Stimulated activated CD8-positive, alpha-beta memory T cell treated with anti-CD3 and anti-CD28 coated beads, Interleukin-15, amount 100 ng/mL, for 24 hours (primary cell): ENCODE data around the gene CD226.
"Not testable (repeated sequence)": the region's sequence is repeated elsewhere in the genome, so short reads cannot be mapped to it uniquely, and the experiment has no call there.

Experiments used
- DNase-seq: peaks from one replicate; pipeline ENCODE4 v3.0.0-alpha.2; 2020; ENCODE audit warnings: low read depth

Gene CD226

DNA sequence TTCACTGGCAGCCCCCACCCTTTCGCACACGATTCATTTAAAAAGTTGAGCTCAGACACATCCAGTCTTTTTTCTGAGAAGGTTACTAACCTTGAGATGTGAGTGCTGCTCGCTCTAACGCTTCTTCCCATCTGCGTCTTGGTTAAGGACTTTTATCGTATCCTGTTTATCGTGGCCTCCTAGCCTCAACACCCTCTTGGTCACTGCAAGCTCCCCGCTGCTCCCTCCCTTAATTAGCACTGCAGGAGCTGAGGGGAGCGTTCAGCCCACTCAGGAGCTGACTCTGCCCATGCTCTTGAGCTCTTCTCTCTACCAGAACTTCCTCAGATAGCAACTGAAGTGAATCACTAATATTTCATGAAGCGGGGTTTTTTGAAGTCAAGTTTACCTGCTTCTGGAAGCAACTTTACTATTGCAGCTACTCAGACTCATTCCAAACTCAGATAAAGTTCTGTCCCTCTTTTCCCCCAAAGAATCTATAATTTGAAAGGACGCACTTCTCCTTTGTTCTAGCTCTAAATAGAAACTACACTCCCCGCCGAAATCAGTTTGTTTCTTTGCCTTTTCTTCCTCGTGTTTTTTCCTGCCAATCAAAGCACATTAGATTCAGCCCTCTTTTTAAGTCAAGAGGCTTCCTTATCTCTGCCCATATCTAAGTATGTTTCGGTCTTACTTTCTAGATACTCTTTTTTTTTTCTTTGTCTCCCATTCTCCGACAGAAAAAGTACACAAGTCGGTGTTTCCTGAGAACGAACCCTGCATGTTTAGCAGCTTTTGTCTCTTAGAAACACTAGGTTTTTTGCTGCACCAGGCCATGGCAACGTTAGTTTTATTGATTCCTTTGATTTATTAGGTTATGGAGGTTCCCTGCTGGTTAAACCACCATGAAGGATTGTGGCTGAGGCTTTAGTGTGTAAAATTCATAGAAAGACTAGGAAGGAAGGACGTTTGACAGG is 9.3 kb upstream of the CD226 start:
- DNase-seq = no peak

DNA sequence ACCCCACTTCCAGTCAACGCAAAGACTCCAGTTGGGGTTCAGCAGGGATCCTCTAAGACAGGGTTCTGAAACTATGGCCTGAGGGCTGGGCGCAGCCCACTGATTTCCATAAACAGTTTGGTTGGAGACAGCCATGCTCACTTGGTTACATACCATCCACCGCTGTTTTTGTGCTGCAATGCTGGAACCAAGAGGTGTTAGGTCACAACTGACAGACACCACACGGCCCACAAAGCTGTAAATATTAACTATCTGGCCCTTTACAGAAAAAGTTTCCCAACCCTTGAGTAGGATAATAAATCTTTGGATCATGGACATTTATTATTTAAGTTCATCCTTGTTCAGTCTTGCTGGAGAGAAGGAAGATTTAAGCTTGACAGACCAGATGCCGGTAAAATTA is 8.4 kb upstream of the CD226 start:
- no peak for DNase-seq

DNA sequence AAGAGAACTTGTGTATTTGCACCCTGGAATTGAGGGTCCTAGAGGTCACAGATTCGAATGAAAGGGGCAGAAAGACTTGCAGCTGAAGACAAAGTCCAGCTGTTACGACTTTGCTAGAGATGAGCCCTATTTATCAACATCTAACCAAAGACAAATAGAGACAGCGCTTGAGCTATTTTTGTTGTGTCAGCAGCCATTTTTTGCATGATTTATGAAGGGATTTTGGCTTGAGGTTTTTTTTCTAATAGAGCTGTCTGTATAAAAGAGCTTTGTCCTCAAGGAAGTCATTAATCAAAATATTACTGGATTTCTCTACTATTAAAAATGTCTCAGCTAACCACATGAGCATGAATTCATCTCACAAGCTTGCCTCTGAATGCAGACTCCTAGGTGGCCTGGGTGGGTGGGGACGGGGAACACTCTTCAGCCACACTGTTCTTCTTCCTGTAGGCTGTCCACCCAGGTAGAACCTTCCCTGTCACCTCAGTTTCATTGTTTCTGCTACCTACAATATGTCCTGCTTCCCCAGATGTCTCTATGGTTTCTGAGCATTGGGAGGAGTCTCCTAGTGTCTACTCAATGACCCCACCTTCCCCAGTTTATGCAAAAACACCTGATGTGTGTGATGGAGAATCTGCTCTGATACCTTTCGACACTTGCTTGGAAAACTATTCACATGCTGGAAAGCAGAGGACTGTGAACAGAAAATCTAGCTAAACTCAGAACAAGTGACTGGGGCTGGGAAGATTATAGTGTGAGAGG is 7.2 kb upstream of the CD226 start:
- no peak for DNase-seq

DNA sequence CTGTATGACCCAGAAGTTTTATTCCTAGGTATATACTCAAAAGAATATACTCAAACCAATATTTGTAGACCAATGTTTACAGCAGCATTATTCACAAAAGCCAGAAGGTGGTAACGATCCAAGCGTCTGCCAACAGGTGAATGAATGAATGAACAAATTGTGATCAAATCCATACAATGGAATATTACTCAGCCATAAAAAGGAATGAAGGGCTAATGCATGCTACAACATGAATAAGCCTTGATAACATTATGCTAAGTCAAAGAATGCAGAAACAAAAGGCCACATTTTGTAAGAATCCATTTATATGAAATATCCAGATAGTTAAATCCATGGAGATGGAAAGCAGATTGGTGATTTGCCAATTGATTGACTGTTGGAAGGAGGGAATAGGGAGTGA is 5.5 kb upstream of the CD226 start:
- no peak for DNase-seq

DNA sequence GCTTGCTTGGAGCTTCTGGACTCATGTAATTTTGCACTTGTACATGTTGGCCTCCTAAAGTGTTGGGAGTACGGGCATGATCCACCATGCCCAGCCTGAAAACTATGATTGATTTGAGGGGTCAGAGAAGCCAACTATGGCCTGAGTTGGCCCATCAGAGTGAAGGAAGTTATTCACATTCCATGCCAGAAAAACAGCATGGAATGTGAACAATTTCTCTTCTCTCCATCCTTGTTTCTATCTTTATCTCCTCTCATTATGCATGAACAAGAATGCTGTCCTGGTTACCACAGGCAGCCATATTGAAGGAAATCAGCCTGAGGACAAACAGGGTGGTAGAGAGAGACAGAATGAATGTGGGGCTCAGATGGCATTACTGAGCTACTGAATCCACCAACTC is 3.5 kb upstream of the CD226 start:
- DNase-seq = no peak

DNA sequence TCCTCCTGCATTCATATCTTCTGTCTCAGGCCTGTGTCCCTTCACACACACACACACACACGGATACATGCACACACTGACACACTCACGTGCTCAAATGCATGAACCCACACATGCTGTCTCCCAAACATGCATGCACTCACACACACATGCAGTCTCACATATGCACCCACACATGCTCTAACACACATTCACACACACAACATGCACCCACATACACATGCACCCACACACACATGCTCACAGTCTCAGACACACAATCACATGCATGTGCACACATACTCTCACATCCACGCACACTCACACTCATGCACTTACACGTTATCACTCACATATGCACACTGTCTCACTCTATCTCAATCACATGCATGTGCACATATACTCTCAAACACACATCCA is 1.9 kb upstream of the CD226 start:
- DNase-seq = no peak

DNA sequence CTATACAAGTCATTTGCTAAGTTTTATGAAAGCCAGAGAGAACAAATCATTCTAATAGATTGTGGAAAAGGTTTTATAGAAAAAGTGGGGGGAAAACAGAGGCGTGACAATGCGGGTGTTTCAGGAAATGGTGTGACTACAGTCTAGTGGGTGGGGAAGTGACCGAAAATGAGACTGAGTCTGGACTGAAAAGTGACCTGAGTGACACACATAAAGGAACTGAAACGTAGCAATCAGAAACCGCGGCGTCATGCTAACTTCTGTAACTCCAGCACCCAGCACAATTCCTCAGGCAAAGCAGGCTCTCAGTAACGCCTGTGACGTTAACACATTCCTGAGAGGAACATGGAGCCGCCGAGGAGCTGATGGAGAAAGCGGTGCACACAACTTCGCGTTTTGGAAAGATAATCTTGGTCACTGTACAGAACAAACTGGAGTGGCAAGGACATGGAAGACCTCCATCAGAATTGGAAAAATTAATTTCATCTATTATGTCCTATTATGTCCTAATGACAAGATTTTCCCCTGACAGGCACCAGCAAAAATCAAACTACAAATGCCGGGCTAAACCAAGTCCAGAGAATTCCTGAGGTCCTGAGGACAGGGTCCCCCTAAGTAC is 1.4 kb upstream of the CD226 start:
- DNase-seq = no peak

DNA sequence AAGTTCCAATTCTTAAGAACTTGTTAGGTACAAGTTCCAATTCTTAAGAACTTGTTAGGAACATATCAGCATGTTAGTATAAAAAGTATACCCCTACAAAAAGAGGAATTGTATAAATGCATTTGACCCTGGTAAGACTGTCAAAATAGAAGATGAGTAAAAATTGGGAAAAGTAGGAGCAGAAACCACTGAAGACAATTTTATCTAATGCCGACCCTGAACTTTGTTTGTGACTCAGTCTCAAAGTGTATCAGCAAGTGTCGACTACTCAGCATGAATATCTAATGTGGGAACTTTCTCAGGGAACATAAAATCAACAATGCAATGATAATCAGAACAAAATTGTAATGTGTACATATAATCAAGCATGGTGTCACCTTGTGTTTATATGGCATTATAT is 583 bp upstream of the CD226 start:
- DNase-seq = no peak

DNA sequence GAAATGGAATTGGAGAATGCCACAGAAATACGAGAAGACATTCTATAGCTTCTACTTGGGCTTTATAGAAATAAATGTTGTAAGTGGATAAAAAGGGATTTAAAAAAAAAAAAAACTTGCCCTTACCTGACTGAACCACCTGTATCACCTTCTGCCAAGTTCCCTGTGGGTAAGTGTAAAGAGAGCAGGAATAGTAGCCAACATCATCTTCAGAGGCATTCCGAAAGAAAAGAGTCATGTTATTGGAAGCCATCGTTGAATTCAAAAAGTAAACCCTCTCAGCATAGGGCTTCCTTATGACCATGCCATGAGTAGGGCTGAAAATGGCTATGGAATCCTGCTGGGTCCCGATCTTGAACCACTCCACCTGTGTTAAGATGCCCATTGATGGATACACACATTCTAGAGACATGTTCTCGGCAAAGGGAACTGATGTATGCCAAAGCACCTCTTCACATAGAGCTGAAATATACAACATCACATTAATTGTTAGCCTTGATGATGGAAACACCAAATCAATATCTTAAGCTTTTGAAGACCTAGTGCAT is 991 bp downstream of the CD226 start:
- DNase-seq = no peak

DNA sequence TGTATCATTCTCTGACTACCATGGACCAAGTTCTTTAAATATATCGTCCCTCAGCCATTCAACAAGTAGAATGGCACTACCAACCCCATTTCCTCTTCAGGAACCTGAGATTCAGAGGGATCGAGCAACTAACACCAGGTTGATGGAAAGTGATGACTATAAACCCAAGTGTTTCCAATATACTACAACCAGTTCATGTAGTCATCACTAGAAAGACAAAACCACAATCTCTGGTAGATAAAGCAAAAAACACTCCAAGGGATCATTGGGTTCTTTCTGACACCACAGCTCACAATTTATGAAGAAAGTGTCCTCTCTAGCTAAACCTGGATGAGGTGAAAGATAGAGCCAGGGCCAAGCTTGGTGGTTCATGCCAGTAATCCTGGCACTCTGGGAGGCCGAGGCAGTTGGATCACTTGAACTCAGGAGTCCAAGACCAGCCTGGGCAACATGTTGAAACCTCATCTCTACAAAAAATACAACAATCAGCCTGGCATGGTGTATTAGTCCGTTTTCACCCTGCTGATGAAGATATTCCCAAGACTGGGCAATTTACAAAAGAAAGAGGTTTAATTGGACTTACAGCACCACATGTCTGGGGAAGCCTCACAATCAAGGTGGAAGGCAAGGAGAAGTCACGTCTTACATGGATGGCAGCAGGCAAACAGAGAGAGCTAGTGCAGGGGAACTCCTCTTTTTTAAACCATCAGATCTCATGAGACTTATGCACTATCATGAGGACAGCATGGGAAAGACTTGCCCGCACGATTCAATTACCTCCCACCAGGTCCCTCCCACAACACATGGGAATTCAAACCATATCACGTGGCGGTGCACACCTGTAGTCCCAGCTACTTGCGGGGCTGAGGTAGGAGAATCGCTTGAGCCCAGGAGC is 2.2 kb downstream of the CD226 start:
- no peak for DNase-seq

DNA sequence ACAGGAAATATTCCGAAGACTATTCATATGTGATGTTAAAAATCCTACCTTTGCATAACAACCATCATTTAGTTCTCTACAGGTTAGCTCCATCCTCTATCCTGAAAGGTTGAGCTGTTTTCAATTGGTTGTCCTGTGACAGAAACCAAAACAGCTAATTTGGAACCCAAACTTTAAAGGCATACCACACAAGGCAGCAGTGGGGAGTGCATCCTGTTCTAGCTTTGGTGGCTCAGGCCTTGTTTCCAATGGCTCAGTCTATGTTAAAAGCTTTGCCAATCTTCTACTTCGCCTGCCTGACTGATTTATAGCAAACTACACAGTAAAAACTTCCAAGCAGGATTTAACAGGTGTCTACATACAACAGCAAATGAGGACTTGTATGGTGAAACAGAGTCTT is 3.2 kb downstream of the CD226 start:
- no peak for DNase-seq

DNA sequence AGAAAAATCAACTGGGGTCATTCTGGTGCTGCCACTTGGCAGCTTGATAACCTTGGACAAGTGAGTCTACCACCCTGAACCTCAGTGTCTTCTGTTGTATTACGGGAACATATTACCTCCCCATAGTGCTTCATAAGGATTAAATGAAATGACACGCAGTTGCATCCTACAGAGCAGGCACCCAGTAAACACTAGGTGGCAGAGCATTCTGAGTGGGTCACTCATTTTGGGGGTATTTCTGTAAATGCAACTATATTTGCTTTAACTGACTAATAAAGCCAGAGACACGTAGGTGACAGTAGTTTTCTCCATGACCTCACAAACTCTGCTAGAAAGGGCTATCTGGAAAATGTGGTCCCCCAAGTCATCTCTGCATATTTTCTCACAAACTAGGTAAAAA is 4.7 kb downstream of the CD226 start:
- DNase-seq = no peak

DNA sequence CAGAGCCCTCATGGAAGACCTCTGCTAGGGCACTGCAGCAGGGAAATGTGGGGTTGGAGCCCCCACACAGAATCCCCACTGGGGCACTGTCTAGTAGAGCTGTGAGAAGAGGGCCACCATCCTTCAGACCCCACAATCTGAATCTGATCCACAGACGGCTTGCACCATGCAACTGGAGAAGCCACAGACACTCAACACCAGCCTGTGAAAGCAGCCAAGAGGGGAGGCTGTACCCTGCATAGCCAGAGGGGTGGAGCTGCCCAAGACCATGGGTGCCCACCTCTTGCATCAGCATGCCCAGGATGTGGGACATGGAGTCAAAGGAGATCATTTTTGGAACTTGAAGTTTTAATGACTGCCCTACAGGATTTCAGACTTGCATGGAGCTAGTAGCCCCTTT is 6.5 kb downstream of the CD226 start:
- no peak for DNase-seq

DNA sequence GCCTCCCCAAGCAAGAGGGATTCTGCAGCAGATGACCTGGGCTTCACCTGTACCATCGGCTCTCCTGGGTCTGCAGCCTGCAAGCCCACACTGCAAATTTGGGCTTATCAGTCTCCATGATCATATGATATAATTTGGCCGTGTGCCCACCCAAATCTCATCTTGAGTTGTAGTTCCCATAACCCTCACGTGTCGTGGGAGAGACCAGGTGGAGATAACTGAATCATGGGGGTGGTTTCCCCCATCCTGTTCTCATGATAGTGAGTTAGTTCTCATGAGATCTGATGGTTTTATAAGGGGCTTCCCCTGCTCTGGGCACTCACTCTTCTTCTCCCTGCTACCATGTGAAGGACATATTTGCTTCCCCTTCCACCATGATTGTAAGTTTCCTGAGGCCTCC is 7.9 kb downstream of the CD226 start:
- DNase-seq = not testable (repeated sequence)

DNA sequence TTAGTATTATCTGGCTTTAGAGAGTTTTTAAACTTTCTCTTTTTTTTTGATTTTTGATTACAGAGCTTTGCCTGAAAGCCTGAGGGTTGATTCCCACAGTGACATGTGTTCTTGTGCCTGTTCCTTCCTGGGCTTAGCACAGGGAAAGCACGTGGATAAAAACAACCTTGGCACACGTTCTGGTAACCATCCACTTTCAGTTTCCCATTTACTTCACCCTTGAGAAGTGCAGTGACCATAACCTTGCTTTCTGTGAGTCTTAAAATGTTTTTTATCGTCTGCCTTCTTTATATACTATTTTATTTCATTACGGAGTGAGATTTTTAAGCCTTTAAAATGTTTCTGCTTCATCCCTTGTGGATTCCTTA is 11.5 kb downstream of the CD226 start:
- DNase-seq = no peak

DNA sequence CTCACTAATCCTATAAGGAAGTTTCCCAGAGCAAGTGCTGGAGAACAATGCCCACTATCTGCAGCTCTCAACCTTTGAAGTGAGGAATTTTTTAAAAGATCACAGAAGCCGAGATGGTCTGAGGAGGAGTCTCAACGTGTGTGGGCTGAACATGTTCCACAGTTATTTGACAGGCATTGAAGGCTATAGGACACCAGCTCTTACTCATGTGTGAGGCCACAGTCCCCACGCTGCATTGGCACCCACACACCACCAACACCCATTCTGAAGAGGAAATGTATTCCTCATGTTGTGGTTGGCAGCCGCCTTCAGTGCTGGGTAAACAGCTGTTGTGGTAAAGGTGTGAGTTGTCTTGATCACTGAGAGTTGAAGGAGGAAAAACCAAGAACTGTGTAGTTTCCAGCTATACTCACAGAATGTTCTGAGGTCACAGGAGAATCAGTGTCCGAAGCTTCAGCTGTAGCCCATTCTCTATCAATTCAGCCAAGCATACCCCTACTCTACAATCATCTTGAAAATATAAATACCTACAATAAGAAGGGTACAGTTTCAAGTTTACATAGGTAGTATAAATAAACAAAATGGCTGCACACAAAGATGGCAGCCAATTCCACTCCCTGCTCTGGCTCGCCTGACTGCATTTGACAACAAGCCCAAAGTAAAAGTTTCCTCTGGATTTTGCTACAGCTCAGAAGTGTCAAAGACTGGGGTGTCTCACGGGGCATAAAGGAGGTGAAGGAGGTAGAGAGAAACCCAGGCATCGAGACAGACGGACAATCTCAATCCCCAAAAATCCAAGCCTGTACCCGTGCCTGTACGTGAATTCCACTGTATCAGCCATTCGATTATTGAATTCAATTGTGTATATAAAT is 12.1 kb downstream of the CD226 start:
- peak; percentile 40 for DNase-seq

DNA sequence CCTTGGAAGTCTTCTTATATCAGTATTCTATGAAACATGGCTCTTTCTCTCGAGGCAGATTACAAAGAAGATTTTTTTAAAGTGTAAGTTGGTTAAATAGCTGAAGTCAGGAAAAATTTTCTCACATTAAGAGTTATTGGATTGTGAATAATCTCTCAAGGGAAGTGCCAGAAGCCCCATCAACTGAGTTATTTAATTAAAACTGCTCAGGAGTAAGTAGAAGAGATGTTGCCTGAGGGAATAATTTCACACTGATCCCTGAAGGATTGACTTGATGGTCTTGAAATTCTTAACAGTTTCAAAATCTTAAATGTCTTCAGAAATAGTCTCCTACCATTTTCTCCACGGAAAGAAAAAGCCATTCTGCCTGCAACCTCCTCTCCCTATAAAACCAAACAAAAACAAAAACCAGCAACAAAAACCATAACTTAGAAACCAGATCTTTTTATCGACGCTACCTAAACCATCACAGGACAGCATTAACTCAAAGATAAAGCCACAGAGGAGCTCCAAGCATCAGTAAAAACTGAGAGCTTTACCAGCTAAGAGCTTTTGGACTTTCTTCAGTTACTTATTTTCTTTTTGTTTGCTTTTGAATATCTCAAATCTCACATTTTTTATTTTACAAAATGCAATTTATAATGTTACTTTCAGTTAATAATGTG is 12.9 kb downstream of the CD226 start:
- no peak for DNase-seq

DNA sequence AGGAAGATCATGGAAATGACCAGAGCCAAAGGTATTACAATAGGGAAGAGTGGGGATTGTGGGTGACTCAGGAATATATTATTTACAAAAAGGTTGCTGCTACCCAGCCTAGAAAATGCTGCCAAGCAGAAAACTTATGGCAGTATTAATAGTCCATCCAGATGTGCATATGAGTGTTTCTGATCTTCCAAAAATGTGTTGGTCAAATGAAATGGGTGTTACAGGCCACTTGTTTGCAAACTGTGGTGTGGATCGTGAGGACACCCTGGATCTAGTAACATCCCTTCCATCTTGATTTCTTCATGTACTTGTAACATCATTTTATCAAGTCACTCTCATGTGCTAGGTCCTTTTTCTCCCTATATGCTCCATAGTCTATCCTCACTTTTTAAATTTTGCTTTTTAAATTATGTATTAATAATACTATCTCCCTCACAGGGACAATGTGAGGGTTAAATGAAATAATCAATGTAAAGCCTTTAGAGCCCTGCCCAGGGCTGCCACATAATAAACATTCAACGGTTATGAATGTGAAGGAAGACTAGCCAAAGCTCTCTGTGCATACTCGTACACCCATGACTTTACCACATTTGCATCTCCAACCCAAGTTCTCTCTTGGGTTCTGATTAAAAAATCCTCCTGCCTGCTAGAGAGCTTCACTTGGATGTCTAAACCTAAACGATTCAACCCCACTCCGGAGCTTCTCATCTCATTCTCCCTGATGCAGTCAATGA is 18.5 kb downstream of the CD226 start:
- DNase-seq = no peak

DNA sequence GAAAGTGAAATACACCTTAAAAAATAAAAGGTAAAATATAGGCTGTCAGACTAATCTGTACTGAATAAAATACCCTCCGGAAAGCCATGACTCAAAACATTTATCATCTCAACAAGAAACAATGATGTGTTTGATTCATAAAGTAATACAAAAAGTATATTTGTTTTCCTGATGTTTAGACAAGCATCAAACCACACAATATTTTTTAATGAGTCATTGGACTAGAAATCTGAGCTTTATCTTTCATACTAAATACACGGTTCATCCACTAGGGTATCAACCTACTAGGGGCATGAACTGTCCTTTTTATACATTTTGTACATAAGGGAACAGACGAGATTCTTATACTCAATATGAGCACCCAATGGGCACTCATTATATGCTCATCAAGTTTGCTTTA is 31.3 kb downstream of the CD226 start:
- no peak for DNase-seq
